ENCODE results near the gene TMEM200A. TPM values are rescaled to one million over a fixed set of nuclear protein-coding genes. Genes with fewer than 3 reads are reported as not detected.

Gene TMEM200A
- polyA plus RNA-seq, 1 of the 3 experiments (the other 2 are of a cell fraction): 32.6 TPM

DNA sequence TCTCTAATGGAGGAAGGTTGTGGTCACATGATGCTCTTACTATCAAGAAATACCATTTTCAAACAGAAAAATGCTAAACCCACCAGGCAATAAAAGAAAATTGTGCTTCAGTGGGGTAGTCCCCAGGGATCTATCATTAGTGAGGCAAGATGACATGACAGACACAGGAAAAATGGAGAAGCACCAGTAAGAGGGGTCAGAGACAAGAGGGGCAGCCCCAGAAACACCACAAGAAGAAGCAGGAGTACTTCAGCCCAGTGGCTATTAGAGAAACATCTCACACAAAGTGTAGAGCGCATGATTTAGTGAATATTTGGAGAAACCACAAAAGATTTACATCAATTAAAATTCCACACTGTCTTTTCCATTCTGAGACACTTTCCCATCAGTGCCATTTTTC, 10.2 kb upstream of the TMEM200A start (continued):
- no peak for TF ChIP-seq ZBTB33 (IDR thresholded peaks at IDR 0.05; ENCODE audit: borderline replicate concordance, low read depth)

DNA sequence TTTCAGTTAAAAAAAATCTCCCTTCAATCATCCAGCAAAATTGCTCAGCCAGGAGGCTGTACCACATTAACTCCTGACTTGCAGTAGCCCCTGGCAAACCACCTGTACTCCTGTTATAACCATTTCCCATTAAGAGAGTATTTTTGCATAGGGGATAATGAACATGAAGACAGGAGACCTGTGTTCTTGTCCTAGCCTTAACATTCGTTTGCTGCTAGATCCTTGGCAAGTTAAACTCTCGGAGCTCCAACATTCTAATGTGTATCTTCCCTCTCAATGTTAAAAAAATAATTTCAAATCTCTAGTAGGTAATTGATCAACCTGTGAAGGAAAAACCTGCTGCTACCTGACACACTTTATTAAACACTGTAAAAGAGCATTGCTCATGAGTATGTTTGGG, 8.4 kb upstream of the TMEM200A start:
- Histone ChIP-seq H3F3A (replicated peaks; ENCODE audit: insufficient read depth) (peaks cover 8% of the 10 kb centered on the region), H3K4me1 (ENCODE audit: control insufficient read depth in 1 of 2, insufficient read depth in 2 of 2, low read depth in 1 of 2, low read length in 1 of 2) (no peaks in the 10 kb centered on the region), H3K9ac (no peak overlapping the region), H2AFZ (ENCODE audit: low read depth) (no peak overlapping the region), H3K4me2 (no peak overlapping the region), H3K27me3 (ENCODE audit: insufficient read depth) (no peaks in the 10 kb centered on the region), H3K9me3 (no peaks in the 10 kb centered on the region), H3K27ac (ENCODE audit: low read depth in 2 of 2, low read length in 1 of 2) (no peak overlapping the region), H3K4me3 (ENCODE audit: low read depth in 2 of 2, low read length in 1 of 2) (no peak overlapping the region), H3K79me2 (ENCODE audit: insufficient read depth) (peaks cover 14% of the 10 kb centered on the region), H3K9me2 (no peaks in the 10 kb centered on the region), H4K20me1 (ENCODE audit: insufficient read depth) (no peaks in the 10 kb centered on the region), H3K36me3 (replicated peaks in 1 of 2; ENCODE audit: control insufficient read depth in 1 of 2, insufficient read depth in 2 of 2, low read length in 1 of 2) (peaks cover 0 to 5% of the 10 kb centered on the region in 2 experiments)
- POLR2A ChIA-PET: no interaction called here
- TF ChIP-seq ZBTB33 (IDR thresholded peaks at IDR 0.05; ENCODE audit: borderline replicate concordance, low read depth) (no peak), SIN3A (IDR thresholded peaks at IDR 0.05; ENCODE audit: borderline replicate concordance, low read depth, low read length) (no peak), NRF1 (IDR thresholded peaks at IDR 0.05; ENCODE audit: low read depth, low read length) (no peak), EP300 (IDR thresholded peaks at IDR 0.05; ENCODE audit: borderline replicate concordance in 1 of 2, low read depth in 1 of 2, low read length in 1 of 2) (no peak), TCF12 (IDR thresholded peaks at IDR 0.05) (no peak), EZH2phosphoT487 (IDR thresholded peaks at IDR 0.05; ENCODE audit: borderline replicate concordance, low read depth) (no peak), GATA2 (CRISPR knock-in tag; IDR thresholded peaks at IDR 0.05) (no peak), JUND (IDR thresholded peaks at IDR 0.05) (no peak), NFIC (IDR thresholded peaks at IDR 0.05; ENCODE audit: borderline replicate concordance) (no peak), MXI1 (IDR thresholded peaks at IDR 0.05; ENCODE audit: low read depth, low read length) (no peak), POLR2AphosphoS5 (IDR thresholded peaks at IDR 0.05; ENCODE audit: low read depth, low read length) (no peak), ELF1 (IDR thresholded peaks at IDR 0.05) (no peak), CHD2 (IDR thresholded peaks at IDR 0.05; ENCODE audit: low read length, partially characterized antibody) (no peak), TAF1 (IDR thresholded peaks at IDR 0.05; ENCODE audit: borderline replicate concordance, low read depth, low read length) (no peak)
- TF ChIP-seq, protein P1, sequence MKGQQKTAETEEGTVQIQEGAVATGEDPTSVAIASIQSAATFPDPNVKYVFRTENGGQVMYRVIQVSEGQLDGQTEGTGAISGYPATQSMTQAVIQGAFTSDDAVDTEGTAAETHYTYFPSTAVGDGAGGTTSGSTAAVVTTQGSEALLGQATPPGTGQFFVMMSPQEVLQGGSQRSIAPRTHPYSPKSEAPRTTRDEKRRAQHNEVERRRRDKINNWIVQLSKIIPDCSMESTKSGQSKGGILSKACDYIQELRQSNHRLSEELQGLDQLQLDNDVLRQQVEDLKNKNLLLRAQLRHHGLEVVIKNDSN (IDR thresholded peaks at IDR 0.05; ENCODE audit: borderline replicate concordance, low read depth): no peak
- TF ChIP-seq, protein P2, sequence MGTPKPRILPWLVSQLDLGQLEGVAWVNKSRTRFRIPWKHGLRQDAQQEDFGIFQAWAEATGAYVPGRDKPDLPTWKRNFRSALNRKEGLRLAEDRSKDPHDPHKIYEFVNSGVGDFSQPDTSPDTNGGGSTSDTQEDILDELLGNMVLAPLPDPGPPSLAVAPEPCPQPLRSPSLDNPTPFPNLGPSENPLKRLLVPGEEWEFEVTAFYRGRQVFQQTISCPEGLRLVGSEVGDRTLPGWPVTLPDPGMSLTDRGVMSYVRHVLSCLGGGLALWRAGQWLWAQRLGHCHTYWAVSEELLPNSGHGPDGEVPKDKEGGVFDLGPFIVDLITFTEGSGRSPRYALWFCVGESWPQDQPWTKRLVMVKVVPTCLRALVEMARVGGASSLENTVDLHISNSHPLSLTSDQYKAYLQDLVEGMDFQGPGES (IDR thresholded peaks at IDR 0.05; ENCODE audit: low read depth, low read length): no peak
- WGBS (ENCODE audit: low lambda C conversion rate): 51% methylated on average over 2 of the region's 2 CpGs
- CTCF ChIA-PET: no interaction called here
- DNase-seq: no peak
